ENCODE measurements around the gene NRP2.

Gene NRP2

GRCh38 chr2:205802065-205802464, 119.8 kb downstream of the NRP2 start:
- DNase-seq (ENCODE audit: low read depth): peak; percentile 11
- no peak overlapping the region for H3K4me3 ChIP-seq (ENCODE audit: low read length)
- TF ChIP-seq, protein P1, sequence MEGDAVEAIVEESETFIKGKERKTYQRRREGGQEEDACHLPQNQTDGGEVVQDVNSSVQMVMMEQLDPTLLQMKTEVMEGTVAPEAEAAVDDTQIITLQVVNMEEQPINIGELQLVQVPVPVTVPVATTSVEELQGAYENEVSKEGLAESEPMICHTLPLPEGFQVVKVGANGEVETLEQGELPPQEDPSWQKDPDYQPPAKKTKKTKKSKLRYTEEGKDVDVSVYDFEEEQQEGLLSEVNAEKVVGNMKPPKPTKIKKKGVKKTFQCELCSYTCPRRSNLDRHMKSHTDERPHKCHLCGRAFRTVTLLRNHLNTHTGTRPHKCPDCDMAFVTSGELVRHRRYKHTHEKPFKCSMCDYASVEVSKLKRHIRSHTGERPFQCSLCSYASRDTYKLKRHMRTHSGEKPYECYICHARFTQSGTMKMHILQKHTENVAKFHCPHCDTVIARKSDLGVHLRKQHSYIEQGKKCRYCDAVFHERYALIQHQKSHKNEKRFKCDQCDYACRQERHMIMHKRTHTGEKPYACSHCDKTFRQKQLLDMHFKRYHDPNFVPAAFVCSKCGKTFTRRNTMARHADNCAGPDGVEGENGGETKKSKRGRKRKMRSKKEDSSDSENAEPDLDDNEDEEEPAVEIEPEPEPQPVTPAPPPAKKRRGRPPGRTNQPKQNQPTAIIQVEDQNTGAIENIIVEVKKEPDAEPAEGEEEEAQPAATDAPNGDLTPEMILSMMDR (conservative IDR thresholded peaks at IDR 0.05; ENCODE audit: low read length): no peak

DNA sequence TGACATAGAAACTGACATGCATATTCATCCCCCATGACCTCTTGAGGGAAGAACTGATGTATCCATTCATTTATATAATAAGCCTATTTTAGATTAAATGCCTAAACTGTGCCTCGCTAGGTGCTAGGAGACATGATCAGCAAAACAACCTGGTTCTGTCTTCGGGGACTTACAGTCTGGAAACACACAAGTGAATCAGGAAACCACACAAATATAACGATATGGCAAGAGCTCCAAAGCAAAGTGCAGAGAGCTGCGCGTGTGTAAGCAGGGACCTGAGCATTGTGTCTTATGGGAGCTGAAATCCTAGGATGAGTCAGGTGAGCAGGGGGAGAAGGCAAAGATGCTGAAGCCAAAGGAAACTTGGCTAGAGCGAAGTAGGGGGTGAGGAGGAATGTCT, 120.6 kb downstream of the NRP2 start:
- DNase-seq (ENCODE audit: low read depth): no peak
- TF ChIP-seq, protein P1 (conservative IDR thresholded peaks at IDR 0.05; ENCODE audit: low read length): no peak
- no peak overlapping the region for H3K4me3 ChIP-seq (ENCODE audit: low read length)

- DNase-seq (ENCODE audit: low read depth): no peak
Observed at GRCh38 chr2:205803500-205803899, 121.2 kb downstream of the NRP2 start.

GRCh38 chr2:205805136-205805535, 122.8 kb downstream of the NRP2 start:
- TF ChIP-seq, protein P1 (conservative IDR thresholded peaks at IDR 0.05; ENCODE audit: low read length): no peak
- H3K4me3 ChIP-seq (ENCODE audit: low read length): no peak overlapping the region
- DNase-seq (ENCODE audit: low read depth): no peak

More at GRCh38 chr2:205803500-205803899, 121.2 kb downstream of the NRP2 start:
- no peak overlapping the region for H3K4me3 ChIP-seq (ENCODE audit: low read length)
- TF ChIP-seq, protein P1 (conservative IDR thresholded peaks at IDR 0.05; ENCODE audit: low read length): no peak

DNA sequence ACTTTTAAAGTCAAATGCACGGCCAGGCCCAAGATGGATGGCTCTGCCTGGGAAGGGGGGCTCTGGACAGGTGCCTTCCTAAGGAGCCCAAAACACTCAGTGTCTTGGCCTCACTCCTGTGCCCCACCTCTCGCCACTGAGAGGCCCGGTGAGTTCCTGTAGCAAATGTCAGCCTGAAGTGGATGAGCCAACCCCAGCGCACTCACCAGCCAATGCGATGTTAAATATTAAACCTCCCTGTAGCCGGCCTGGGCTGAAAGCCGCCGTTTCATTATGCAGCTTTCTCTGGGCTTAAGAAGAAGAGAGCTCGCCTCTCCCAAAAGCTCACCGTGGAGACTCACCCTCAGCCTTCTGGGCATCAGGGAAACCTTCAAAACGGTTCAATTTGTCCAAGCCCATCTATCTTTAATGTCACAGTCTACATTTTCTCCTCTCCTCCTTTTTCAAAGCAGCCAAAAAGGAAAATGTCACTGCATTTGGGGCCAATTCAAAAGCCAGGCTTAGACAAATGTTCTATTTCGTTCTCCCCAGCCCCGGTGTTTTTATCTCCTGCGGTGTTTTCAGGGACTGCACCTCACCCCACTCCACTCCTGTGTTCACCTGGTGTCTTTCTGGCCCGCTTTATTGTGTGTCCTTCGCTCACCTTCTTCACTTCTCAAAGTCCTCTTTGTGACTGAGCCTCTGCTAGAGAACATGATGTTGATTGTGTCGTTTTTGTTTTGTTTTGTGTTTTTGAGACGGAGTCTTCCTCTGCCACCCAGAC, 124.0 kb downstream of the NRP2 start:
- DNase-seq (ENCODE audit: low read depth): no peak
- no peak overlapping the region for H3K4me3 ChIP-seq (ENCODE audit: low read length)
- TF ChIP-seq, protein P1 (conservative IDR thresholded peaks at IDR 0.05; ENCODE audit: low read length): no peak

DNA sequence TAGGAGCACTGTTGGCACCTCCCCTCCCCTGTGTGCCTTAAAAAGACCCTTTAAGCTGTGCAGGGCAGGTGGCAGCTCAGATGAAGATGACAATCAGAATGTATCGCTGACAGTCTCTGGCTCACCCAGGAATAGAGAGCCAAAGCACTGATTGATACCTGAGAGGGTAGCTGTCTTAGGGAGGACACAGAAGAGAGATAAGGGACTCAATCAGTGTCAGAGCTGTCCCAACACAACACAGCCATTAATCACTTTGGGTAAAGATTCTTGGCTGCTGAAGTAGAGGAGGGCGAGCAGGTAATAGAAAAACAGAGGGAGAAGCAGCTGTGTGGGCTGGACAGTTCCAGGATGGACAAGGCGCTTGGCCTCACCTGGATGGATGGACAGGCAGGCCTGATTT, 124.9 kb downstream of the NRP2 start:
- H3K4me3 ChIP-seq (ENCODE audit: low read length): no peak overlapping the region
- no peak for DNase-seq (ENCODE audit: low read depth)

DNA sequence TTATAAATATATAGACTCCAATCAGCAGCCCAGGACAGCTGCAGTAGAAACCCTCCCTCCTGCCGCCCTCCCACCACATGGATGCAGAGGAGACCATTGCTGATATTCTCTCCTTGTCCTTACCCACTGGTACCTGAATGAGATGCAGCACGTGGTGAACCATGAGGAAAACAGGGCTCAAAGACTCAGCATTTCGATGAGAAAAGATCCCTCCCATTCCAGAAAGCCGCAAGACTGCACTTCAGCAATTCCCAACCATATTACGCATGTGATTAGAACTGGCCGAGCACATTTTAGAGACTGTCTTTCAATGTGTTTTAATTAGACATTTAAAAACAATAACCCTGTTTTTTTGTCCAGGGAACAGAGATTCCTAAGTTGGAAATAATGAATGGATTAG, 125.5 kb downstream of the NRP2 start:
- H3K4me3 ChIP-seq (ENCODE audit: low read length): no peak overlapping the region
- TF ChIP-seq, protein P1 (conservative IDR thresholded peaks at IDR 0.05; ENCODE audit: low read length): no peak
- no peak for DNase-seq (ENCODE audit: low read depth)

More for the DNA sequence above, 124.9 kb downstream of the NRP2 start:
- TF ChIP-seq, protein P1 (conservative IDR thresholded peaks at IDR 0.05; ENCODE audit: low read length): no peak
